Activated naive CD8-positive, alpha-beta T cell treated with anti-CD3 and anti-CD28 coated beads, Interleukin-2, amount 50 U/mL, for 24 hours (primary cell): ENCODE results near the gene ST6GALNAC2.
"Not testable (repeated sequence)": the region's sequence is repeated elsewhere in the genome, so short reads cannot be mapped to it uniquely, and the experiment has no call there.

ENCODE experiments used
- ATAC-seq: fragments of 150-1000 bp; cut with Tn5 transposase; one replicate; pipeline ENCODE4 v1.10.0; 2021
- DNase-seq: peaks from one replicate; pipeline ENCODE4 v3.0.0; 2021
- H3K27ac Mint-ChIP-seq: one replicate; pipeline ENCODE4 v1.8.0; 2021; ENCODE audit warnings: mild to moderate bottlenecking, mixed read lengths
- H3K27me3 Mint-ChIP-seq: one replicate; pipeline ENCODE4 v1.8.0; 2021; ENCODE audit warnings: mixed read lengths
- H3K36me3 Mint-ChIP-seq: one replicate; pipeline ENCODE4 v1.8.0; 2021; ENCODE audit warnings: low read depth, mixed read lengths
- H3K4me1 Mint-ChIP-seq: one replicate; pipeline ENCODE4 v1.8.0; 2021; ENCODE audit warnings: mixed read lengths
- H3K4me3 Mint-ChIP-seq: one replicate; pipeline ENCODE4 v1.8.0; 2021; ENCODE audit warnings: mild to moderate bottlenecking, moderate library complexity, mixed read lengths
- H3K9me3 Mint-ChIP-seq: one replicate; pipeline ENCODE4 v1.8.0; 2021; ENCODE audit warnings: mixed read lengths

The ST6GALNAC2 gene

DNA sequence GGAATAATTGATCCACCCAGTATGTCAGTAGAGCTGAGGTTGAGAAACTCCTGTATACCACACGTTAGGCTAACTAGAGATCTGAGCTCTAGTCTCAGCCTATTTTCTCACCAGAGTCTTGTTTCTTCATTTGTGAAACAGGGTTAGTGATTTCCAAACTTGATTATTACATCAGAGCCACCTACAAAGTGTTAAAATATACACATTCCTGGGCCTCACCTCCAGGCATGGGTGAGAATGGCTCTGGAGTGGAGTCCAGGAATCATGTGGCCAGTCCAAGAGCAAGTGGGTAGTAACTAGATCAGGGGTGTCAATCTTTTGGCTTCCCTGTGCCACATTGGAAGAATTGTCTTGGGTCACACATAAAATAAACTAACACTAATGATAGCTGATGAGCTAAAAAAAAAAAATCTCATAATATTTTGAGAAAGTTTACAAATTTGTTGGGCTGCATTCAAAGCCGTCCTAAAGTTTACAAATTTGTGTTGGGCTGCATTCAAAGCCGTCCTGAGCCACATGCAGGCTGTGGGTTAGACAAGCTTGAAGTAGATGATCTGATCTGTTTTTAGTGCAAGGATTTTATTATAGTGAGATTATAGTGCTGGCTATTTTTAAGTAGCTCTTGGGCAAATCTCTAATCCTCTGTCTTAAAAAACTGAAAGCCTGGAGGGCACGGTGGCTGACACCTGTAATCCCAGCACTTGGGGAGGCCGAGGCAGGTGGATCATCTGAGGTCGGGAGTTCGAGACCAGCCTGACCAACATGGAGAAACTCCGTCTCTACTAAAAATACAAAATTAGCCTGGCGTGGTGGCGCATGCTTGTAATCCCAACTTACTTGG, 25.4 kb downstream of the ST6GALNAC2 start:
- Mint-ChIP-seq H3K27ac (peak overlapping the region; percentile 99), H3K36me3 (peaks cover 66% of the 10 kb centered on the region), H3K9me3 (no peaks in the 10 kb centered on the region), H3K4me1 (peaks cover 72% of the 10 kb centered on the region), H3K27me3 (no peaks in the 10 kb centered on the region), H3K4me3 (peak overlapping the region; percentile 99)
- no peak for ATAC-seq
- no peak for DNase-seq

DNA sequence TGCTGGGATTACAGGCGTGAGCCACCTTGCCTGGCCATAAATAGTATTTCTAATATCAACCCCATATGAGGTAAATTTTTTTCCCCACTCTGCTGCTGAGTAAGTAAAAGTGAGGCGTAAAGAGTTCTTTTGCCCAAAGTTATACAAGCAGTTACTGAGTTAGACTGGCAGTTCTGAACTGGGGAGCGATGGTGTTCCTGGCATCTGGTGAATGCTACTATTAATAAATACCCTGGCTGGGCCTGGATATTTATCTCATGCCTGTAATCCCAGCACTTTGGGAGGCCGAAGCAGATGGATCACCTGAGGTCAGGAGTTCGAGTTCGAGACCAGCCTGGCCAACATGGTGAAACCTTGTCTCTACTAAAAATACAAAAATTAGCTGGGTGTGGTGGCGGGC, 26.2 kb downstream of the ST6GALNAC2 start:
- Mint-ChIP-seq H3K36me3 (peaks cover 58% of the 10 kb centered on the region), H3K4me3 (peak overlapping the region; percentile 99), H3K27ac (peak overlapping the region; percentile 99), H3K4me1 (peaks cover 64% of the 10 kb centered on the region)
- DNase-seq, H3K9me3 Mint-ChIP-seq, H3K27me3 Mint-ChIP-seq, ATAC-seq: not testable (repeated sequence)

DNA sequence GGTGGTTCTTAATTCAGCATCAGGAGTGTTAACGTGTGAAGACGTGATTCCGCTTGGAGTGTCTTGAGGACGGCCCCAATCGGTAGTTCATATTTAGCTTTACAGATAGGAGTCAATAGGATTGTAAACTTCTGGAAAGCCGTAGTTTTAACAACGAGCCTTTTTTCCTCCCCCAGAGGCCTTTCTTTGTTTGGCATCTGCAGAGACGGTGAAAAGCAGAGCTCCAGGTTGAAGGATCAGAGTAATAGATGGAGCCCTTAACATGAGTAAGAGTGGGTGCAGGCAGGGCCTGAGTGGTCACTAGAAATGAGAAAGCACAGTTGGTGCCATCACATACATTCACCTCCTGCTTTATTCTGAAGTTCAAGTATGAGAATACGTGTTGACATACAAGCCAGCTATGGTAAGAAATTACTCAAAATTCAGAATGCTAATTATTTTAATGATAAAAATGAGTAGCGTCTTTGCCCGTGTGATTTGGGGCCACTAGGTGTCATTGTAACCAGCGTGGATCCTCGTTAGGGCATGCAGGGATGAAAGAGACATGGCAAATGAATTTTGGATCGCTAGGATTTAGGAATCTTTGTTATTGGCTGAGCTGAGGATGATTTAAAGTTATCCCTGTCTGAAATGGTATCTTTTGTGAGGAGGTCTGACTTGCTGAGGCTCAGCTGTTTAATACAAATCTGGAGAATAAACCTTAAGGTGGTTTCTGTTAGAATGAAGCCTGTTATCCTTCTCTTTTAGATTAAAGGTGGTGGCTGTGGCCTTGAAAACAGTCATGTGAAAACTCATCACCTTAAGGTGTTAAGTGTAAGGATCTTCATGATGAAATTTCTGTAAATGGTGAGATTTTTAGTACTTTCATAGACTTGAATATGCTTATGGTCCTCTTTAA, 27.2 kb downstream of the ST6GALNAC2 start:
- Mint-ChIP-seq H3K27ac (peak overlapping the region; percentile 99), H3K36me3 (peaks cover 56% of the 10 kb centered on the region), H3K4me3 (peak overlapping the region; percentile 99), H3K27me3 (no peaks in the 10 kb centered on the region), H3K9me3 (no peaks in the 10 kb centered on the region), H3K4me1 (peaks cover 62% of the 10 kb centered on the region)
- DNase-seq (no peak), ATAC-seq (no peak)

DNA sequence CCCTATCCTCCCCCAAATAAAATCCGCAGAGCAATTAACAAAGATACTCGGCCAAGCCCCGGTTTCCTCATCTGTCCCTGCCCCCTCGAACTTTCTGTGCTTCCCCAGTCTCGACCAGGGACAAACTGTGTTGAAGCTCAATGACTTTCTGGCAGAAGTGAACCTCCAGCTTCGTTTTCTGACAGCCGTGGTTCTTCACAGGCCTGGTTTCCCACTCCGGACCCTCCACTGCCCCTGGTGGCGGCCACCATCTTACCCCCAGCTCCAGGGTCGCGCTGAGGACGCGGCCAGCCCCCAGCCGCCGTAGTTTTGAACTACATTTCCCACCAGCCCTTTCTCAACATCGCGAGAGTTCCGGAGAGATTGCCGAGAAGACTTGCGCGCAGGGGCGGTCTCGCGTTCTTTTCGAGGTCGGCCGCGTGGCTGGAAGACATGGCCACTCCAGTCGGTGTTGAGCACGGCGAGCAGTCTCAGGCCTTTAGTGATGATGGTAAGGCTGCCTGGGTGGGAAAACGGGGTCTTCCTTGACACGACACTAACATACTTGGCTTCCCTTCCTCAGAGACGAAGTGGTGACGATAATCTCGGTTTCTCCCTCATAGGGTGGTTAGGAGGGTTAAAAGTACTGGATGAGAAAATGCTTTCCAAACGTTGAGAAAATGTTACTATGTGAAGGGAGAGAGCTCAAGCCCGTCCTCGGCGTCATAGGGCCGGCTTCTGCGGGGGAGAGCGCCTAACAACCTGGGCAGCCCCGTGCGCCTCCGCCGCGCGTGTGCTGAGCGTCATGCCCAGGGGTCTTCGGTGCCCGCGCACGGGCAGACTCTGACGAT, 28.1 kb downstream of the ST6GALNAC2 start:
- ATAC-seq (peak; percentile 90), DNase-seq (peak; percentile 93)
- Mint-ChIP-seq H3K27ac (peak overlapping the region; percentile 99), H3K9me3 (no peaks in the 10 kb centered on the region), H3K36me3 (peaks cover 47% of the 10 kb centered on the region), H3K4me3 (peak overlapping the region; percentile 99), H3K4me1 (peaks cover 53% of the 10 kb centered on the region), H3K27me3 (no peaks in the 10 kb centered on the region)

DNA sequence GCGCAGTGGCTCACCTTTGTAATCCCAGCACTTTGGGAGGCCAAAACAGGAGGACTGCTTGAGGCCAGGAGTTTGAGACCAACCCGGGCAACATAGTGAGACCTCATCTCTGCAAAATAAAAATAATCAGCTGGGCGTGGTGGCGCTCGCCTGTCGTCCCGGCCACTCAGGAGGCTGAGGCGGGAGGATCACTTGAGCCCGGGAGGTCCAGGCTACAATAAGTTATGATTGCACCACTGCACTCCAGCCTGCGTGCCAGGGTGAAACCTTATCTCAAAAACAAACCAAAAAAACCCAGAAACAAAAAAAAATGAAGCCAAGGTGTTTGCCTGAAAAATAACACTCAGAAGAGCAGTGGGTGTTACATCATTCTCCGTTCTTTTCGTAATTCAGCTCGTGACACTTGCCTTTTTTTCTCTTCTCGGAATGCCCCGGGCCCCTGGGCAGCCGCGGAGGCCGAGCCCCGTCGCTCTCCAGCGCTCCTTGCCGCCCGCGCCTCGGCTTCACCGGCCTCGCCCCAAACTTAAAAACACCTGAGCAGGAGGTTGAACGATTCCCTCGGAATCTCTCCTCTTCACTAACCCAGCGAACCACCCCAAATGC, 28.8 kb downstream of the ST6GALNAC2 start:
- ATAC-seq (peak; percentile 11), DNase-seq (peak; percentile 38)
- Mint-ChIP-seq H3K27me3 (no peaks in the 10 kb centered on the region), H3K36me3 (peaks cover 43% of the 10 kb centered on the region), H3K4me3 (peak overlapping the region; percentile 99), H3K4me1 (peaks cover 47% of the 10 kb centered on the region), H3K9me3 (no peaks in the 10 kb centered on the region), H3K27ac (peak overlapping the region; percentile 99)

DNA sequence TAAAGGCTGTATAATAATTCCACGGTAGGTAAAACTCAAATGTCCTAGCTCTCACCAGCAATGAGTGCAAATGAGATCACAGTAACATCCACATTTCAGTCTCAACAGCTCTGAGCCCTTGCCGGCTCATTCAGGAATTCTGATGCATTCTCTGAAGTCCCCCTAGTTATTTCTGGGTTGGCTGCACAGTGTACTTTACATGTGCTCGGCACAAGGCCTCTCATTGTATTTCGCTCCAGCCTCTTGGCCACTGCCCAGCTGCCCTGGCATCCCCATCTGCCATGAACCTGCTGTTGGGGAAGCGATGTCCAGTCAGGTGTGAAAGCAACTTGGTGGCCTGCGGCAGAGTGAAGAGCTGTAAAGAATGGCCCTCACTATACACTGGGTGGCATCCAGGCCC, 31.5 kb downstream of the ST6GALNAC2 start:
- Mint-ChIP-seq H3K9me3 (no peaks in the 10 kb centered on the region), H3K4me3 (no peak overlapping the region), H3K27ac (no peak overlapping the region), H3K36me3 (peaks cover 16% of the 10 kb centered on the region), H3K27me3 (no peaks in the 10 kb centered on the region), H3K4me1 (peaks cover 27% of the 10 kb centered on the region)
- no peak for ATAC-seq
- DNase-seq = no peak

DNA sequence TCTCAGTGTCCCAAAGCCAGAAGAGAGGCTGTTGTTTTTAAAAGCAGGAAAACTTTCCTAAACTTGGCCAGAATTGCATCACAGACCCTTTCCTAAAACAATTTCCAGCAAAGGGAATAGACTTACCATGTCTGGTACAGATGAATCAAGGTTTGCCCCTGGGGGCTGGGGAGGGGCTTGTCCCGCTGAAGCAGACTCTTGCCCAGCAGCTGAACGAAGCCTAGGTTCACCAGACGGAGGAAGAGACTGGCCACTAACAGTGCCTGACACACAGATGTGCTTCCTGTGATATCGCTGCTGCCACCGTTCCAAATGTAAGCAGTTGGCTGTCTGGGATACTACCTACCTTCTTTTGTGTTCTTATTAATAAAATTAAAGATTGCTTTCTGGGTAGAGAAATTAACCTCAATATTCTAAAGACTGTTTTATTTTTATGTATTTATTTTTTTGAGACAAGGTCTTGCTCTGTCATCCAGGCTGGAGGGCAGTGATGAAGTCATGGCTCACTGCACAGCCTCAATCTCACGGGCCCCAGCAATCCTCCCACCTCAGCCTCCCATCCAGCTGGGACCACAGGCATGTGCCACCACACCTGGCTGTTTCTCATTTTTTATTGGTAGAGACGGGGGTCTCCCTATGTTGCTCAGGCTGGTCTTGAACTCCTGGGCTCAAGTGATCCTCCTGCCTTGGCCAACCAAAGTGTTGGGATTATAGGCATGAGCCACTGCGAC, 32.3 kb downstream of the ST6GALNAC2 start:
- H3K27ac Mint-ChIP-seq = no peak overlapping the region
- H3K9me3 Mint-ChIP-seq = no peaks in the 10 kb centered on the region
- H3K4me3 Mint-ChIP-seq = no peak overlapping the region
- ATAC-seq = no peak
- H3K27me3 Mint-ChIP-seq = no peaks in the 10 kb centered on the region
- H3K36me3 Mint-ChIP-seq = peaks cover 9% of the 10 kb centered on the region
- peaks cover 22% of the 10 kb centered on the region for H3K4me1 Mint-ChIP-seq
- DNase-seq = no peak

DNA sequence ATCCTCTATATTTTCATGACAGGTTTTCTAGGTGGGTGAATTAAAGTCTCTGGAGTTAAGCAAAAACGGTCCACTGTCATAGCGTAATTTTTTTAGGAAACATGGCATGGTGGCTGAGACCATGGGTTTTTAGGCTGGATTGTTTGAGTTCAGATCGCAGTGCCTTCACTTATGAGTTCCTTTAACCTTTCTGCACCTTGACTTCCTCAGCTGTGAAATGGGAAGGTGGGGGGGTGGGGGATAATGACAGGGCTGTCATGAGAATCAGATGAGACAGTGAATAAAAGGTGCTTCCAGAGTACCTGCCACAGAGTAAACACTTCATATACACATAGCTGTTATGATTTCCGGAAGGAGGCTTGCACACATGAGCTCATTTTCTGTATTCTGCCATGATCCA, 34.0 kb downstream of the ST6GALNAC2 start:
- DNase-seq = no peak
- Mint-ChIP-seq H3K4me3 (no peak overlapping the region), H3K27me3 (no peaks in the 10 kb centered on the region), H3K27ac (no peak overlapping the region), H3K9me3 (no peaks in the 10 kb centered on the region), H3K4me1 (peaks cover 15% of the 10 kb centered on the region), H3K36me3 (no peaks in the 10 kb centered on the region)
- ATAC-seq = no peak

DNA sequence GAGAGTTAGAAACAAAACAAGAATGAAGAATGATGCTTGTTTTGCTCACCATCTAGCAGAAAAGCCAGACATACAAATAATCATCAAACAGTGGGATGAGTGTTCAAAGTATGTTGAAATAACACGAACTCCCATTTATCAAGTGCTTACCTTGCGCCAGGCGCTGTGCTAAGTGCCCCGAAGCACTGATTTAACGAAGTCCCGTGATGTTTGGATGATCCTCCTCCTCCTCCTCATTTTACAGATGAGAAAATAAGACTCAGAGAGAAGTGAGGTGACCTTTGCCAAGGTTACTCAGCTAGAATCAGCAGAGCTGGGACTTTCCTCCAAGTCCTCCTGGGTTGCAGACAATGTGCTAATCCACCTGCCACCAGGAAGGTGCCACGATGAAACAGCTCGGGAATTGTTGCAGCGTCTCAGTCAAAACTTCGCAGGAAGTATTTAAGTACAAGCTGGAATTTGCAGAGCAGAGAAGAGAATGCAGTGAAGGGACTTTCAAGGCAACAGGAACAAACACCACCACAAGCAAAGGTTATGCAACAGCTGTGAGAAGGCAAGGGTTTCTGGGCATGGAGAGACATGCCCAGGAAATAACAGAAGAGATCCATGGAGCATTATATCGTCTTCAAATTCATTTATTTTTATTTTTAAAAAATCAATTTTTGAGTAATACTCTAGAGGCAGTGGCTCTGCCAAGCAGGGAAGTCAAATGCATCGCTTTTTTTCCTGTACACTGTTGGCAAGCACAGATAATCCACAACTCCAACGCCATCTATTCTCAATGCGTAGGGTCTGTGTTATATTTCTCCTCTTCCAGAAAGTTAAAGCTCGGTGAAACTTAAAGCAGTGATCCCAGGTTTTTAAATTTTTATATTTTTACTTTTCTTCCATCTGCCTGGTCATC, 34.7 kb downstream of the ST6GALNAC2 start:
- peaks cover 13% of the 10 kb centered on the region for H3K4me1 Mint-ChIP-seq
- H3K9me3 Mint-ChIP-seq = no peaks in the 10 kb centered on the region
- no peak overlapping the region for H3K4me3 Mint-ChIP-seq
- ATAC-seq (no peak), DNase-seq (no peak)
- no peaks in the 10 kb centered on the region for H3K27me3 Mint-ChIP-seq
- no peak overlapping the region for H3K27ac Mint-ChIP-seq
- H3K36me3 Mint-ChIP-seq = no peaks in the 10 kb centered on the region

DNA sequence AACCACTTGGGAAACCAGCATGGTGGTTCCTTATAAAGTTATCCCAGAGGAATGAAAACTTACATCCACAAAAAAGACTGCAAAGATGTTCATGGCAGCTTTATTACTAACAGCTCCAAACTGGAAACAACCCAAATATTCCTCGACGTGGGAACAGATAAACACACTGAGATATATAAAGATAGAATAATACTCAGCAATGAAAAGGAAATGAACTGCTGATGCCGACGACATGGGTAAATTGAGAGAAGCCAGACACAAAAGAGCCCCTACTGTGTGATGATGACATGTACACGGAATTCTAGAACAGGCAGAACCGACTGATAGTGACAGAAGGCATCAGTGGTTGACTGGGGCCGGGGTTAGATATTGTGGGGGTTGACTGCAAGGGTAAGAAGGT, 36.1 kb downstream of the ST6GALNAC2 start:
- no peaks in the 10 kb centered on the region for H3K36me3 Mint-ChIP-seq
- H3K27me3 Mint-ChIP-seq = peaks cover 2% of the 10 kb centered on the region
- no peaks in the 10 kb centered on the region for H3K9me3 Mint-ChIP-seq
- H3K27ac Mint-ChIP-seq = no peak overlapping the region
- H3K4me3 Mint-ChIP-seq = no peak overlapping the region
- ATAC-seq = no peak
- DNase-seq = no peak
- peaks cover 9% of the 10 kb centered on the region for H3K4me1 Mint-ChIP-seq

DNA sequence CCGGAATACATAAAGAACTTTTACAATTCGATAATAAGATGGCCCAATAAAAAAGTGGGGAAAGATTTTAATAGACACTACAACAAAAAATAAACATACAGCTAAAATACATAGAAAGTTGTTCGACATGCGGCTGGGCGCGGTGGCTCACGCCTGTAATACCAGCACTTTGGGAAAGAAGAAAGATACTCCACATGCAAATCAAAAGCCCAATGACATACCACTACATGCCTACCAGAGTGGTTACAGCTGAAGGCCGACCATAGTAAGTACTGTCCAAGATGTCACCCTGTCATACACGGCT, 36.5 kb downstream of the ST6GALNAC2 start:
- Mint-ChIP-seq H3K27me3 (peaks cover 2% of the 10 kb centered on the region), H3K36me3 (no peaks in the 10 kb centered on the region), H3K4me3 (no peak overlapping the region), H3K9me3 (no peaks in the 10 kb centered on the region), H3K27ac (no peak overlapping the region), H3K4me1 (peaks cover 9% of the 10 kb centered on the region)
- ATAC-seq (no peak), DNase-seq (no peak)

DNA sequence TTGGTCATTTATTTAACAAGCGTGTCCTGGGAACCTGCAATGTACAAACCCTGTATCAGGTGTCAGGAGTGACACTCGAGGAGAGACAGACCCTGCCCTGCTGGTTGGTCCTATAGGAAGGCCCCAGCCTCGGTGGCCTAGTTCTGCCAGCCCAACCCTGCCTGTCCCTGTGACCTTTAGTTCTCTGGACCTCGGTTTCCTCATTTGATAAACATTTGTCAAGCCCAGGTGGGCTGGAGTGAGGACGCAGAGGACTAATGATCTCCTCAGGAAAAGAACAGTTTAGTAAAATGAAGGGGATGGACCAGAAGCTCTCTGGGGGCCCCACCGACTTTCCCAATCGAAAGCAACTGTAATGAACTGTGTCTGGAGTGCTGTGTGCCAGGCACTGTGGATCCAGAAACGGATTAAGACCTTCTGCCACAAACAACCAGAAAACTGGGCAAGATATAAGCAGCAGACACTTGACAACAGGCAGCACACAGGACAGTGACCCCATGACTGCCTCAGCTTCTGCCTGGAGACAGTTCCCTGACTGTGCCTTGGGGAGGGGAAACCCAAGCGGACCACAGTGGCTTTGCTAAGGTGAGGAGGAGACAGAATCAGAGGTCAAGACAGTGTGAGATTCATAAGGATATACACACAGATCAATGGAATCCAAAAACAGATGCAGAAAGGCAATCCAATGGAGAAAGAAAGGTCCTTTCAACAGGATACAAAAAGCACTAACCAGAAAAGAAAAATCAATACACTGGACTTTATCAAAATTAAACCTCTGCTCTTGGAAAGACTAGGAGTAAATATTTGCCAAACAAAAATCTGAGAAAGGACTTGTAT, 37.1 kb downstream of the ST6GALNAC2 start:
- DNase-seq = no peak
- Mint-ChIP-seq H3K4me1 (peaks cover 9% of the 10 kb centered on the region), H3K4me3 (no peak overlapping the region), H3K9me3 (no peaks in the 10 kb centered on the region), H3K27ac (no peak overlapping the region), H3K36me3 (no peaks in the 10 kb centered on the region), H3K27me3 (peaks cover 4% of the 10 kb centered on the region)
- no peak for ATAC-seq
